Muscle of leg (tissue), 11 donors: ENCODE measurements around the gene KLHL13. TPM values are rescaled to one million over a fixed set of nuclear protein-coding genes. Genes with fewer than 3 reads are reported as not detected.

ENCODE experiments used
- DNase-seq: peaks from one replicate; pipeline ENCODE4 v3.0.0; 2013
- H3K27ac ChIP-seq: one replicate; pipeline ENCODE4 v1.5.1; 2013; ENCODE audit warnings: mild to moderate bottlenecking, low read length, control low read depth
- H3K27me3 ChIP-seq: one replicate; pipeline ENCODE4 v1.6.1; 2013; ENCODE audit warnings: low read length; ENCODE audit not compliant: control insufficient read depth, insufficient read depth
- H3K36me3 ChIP-seq: one replicate; pipeline ENCODE4 v1.6.1; 2013; ENCODE audit warnings: low read length; ENCODE audit not compliant: control insufficient read depth, insufficient read depth
- H3K4me1 ChIP-seq: one replicate; pipeline ENCODE4 v1.6.1; 2013; ENCODE audit warnings: low read length; ENCODE audit not compliant: control insufficient read depth, insufficient read depth
- H3K4me3 ChIP-seq: one replicate; pipeline ENCODE4 v1.5.1; 2013; ENCODE audit warnings: low read length, control low read depth
- H3K9me3 ChIP-seq: replicated peaks from 2 replicates; pipeline ENCODE4 v1.6.1; 2013; ENCODE audit warnings: low read depth, low read length; ENCODE audit not compliant: control insufficient read depth
- WGBS: methylation state at CpG from one replicate; pipeline ENCODE4 v1.1.5; 2013; ENCODE audit warnings: missing lambda C conversion rate; ENCODE audit not compliant: insufficient coverage; 5-methylcytosine and 5-hydroxymethylcytosine counted together
- polyA plus RNA-seq, 8 donors: library from polyadenylated mRNA; unstranded; fragments of 120-200 nt; gene quantifications; one replicate each; pipeline versions ENCODE4 v1.2.1 to v1.2.3, GENCODE V29; 2013; ENCODE audit warnings: inconsistent platforms in 1 of 8, low replicate concordance in 1 of 8; ENCODE audit not compliant: insufficient read length in 8 of 8, insufficient read depth in 1 of 8
- total RNA-seq: library from RNA; stranded (reverse); fragments of 120-200 nt; gene quantifications from one replicate; pipeline ENCODE4 v1.2.4, GENCODE V29; 2013

The KLHL13 gene
- total and polyA plus RNA-seq, 9 donors: 44.5 to 70.1 (median 57.8) TPM

GRCh38 chrX:118100091-118100490 lies 16.5 kb downstream of the KLHL13 start:
- no peaks in the 10 kb centered on the region for H3K9me3 ChIP-seq
- H3K27ac ChIP-seq: no peak overlapping the region
- no peak overlapping the region for H3K4me3 ChIP-seq
- no peaks in the 10 kb centered on the region for H3K36me3 ChIP-seq
- no CpG with 5 or more reads among the region's 5 CpGs for WGBS
- H3K4me1 ChIP-seq: no peaks in the 10 kb centered on the region
- no peaks in the 10 kb centered on the region for H3K27me3 ChIP-seq
- peak; percentile 52 for DNase-seq

GRCh38 chrX:118088084-118088483 lies 28.5 kb downstream of the KLHL13 start:
- WGBS: no CpG with 5 or more reads among the region's 4 CpGs
- H3K36me3 ChIP-seq: no peaks in the 10 kb centered on the region
- H3K27ac ChIP-seq: no peak overlapping the region
- peaks cover 7% of the 10 kb centered on the region for H3K9me3 ChIP-seq
- DNase-seq: no peak
- no peaks in the 10 kb centered on the region for H3K4me1 ChIP-seq
- peaks cover 2% of the 10 kb centered on the region for H3K27me3 ChIP-seq
- no peak overlapping the region for H3K4me3 ChIP-seq

GRCh38 chrX:118074196-118074595 lies 42.4 kb downstream of the KLHL13 start:
- no CpG with 5 or more reads among the region's 1 CpG for WGBS
- Histone ChIP-seq H3K9me3 (peaks cover 2% of the 10 kb centered on the region), H3K36me3 (no peaks in the 10 kb centered on the region), H3K4me3 (no peak overlapping the region), H3K4me1 (no peaks in the 10 kb centered on the region), H3K27ac (no peak overlapping the region), H3K27me3 (no peaks in the 10 kb centered on the region)
- no peak for DNase-seq

GRCh38 chrX:118066867-118067515 lies 49.6 kb downstream of the KLHL13 start:
- Histone ChIP-seq H3K4me3 (no peak overlapping the region), H3K27ac (no peak overlapping the region), H3K27me3 (peaks cover 5% of the 10 kb centered on the region), H3K36me3 (no peaks in the 10 kb centered on the region), H3K9me3 (no peaks in the 10 kb centered on the region), H3K4me1 (peaks cover 2% of the 10 kb centered on the region)
- no peak for DNase-seq
- whole genome bisulfite sequencing: no CpG with 5 or more reads among the region's 2 CpGs

- Histone ChIP-seq H3K27me3 (no peaks in the 10 kb centered on the region), H3K4me3 (no peak overlapping the region), H3K36me3 (no peaks in the 10 kb centered on the region), H3K27ac (no peak overlapping the region), H3K4me1 (peaks cover 2% of the 10 kb centered on the region), H3K9me3 (no peaks in the 10 kb centered on the region)
- no CpG with 5 or more reads among the region's 3 CpGs for WGBS
- no peak for DNase-seq
These were observed 53.6 kb downstream of the KLHL13 start for GRCh38 chrX:118062817-118063615.

- no peaks in the 10 kb centered on the region for H3K36me3 ChIP-seq
- WGBS: no CpG with 5 or more reads among the region's 4 CpGs
- no peak overlapping the region for H3K4me3 ChIP-seq
- no peak for DNase-seq
- no peaks in the 10 kb centered on the region for H3K9me3 ChIP-seq
- H3K27ac ChIP-seq: no peak overlapping the region
- H3K4me1 ChIP-seq: peaks cover 2% of the 10 kb centered on the region
- no peaks in the 10 kb centered on the region for H3K27me3 ChIP-seq
These were observed 54.4 kb downstream of the KLHL13 start for GRCh38 chrX:118062048-118062789.

- no peak for DNase-seq
- H3K36me3 ChIP-seq: no peaks in the 10 kb centered on the region
- no peak overlapping the region for H3K27ac ChIP-seq
- no peaks in the 10 kb centered on the region for H3K27me3 ChIP-seq
- no CpG with 5 or more reads among the region's 2 CpGs for WGBS
- no peaks in the 10 kb centered on the region for H3K9me3 ChIP-seq
- H3K4me1 ChIP-seq: no peaks in the 10 kb centered on the region
- no peak overlapping the region for H3K4me3 ChIP-seq
These were observed 57.7 kb downstream of the KLHL13 start for GRCh38 chrX:118058924-118059323.

GRCh38 chrX:118056870-118057269 lies 59.7 kb downstream of the KLHL13 start:
- H3K27me3 ChIP-seq: no peaks in the 10 kb centered on the region
- no peaks in the 10 kb centered on the region for H3K4me1 ChIP-seq
- no peak overlapping the region for H3K4me3 ChIP-seq
- no peaks in the 10 kb centered on the region for H3K9me3 ChIP-seq
- no peak overlapping the region for H3K27ac ChIP-seq
- no peaks in the 10 kb centered on the region for H3K36me3 ChIP-seq
- DNase-seq: no peak
- WGBS: no CpG with 5 or more reads among the region's 2 CpGs

- no peaks in the 10 kb centered on the region for H3K27me3 ChIP-seq
- DNase-seq: peak; percentile 12
- H3K27ac ChIP-seq: no peak overlapping the region
- no peaks in the 10 kb centered on the region for H3K36me3 ChIP-seq
- WGBS: no CpG with 5 or more reads among the region's 1 CpG
- H3K4me3 ChIP-seq: no peak overlapping the region
- no peaks in the 10 kb centered on the region for H3K4me1 ChIP-seq
- H3K9me3 ChIP-seq: peaks cover 3% of the 10 kb centered on the region
These were observed 66.9 kb downstream of the KLHL13 start for GRCh38 chrX:118049713-118050112.
